NCI-H187 (cell line): ENCODE results near the gene PPFIA1.

Experiments used
- DNase-seq, 2 experiments: peaks; one replicate each; lab custom pipeline; 2025; lab: John Stamatoyannopoulos, UW

Gene PPFIA1

GRCh38 chr11:70432065-70432464 is 161.6 kb downstream of the PPFIA1 start:
- no peak for DNase-seq

GRCh38 chr11:70432580-70432979 is 162.1 kb downstream of the PPFIA1 start:
- no peak for DNase-seq

GRCh38 chr11:70433038-70433437 is 162.5 kb downstream of the PPFIA1 start:
- no peak for DNase-seq

GRCh38 chr11:70433526-70433925 is 163.0 kb downstream of the PPFIA1 start:
- DNase-seq: no peak
